HEK293T (cell line): ENCODE results near the gene STAT1.
A peak's percentile ranks its signal among the peaks of the same experiment; 100 is the strongest.

Experiments
- CTCF ChIA-PET: fragments of 350-600 bp; formaldehyde crosslinking; extraction: SDS; loops from one replicate; lab custom pipeline; 2021; ENCODE audit warnings: antibody characterized with exemption, inconsistent platforms; lab: Yijun Ruan, JAX
- POLR2A ChIA-PET: fragments of 350-600 bp; formaldehyde crosslinking; extraction: SDS; loops from one replicate; lab custom pipeline; 2020; ENCODE audit warnings: antibody characterized with exemption, inconsistent platforms; lab: Yijun Ruan, JAX
- DNase-seq: peaks from one replicate; pipeline ENCODE4 v3.0.0; 2012; ENCODE audit warnings: mixed read lengths; ENCODE audit errors: extremely low spot score
- ARNT ChIP-seq: fragments of 450-650 bp; IDR thresholded peaks from 2 replicates; pipeline ENCODE4 v1.6.1; 2017; ENCODE audit warnings: mild to moderate bottlenecking
- BHLHE40 ChIP-seq: fragments of 450-650 bp; IDR thresholded peaks from 2 replicates; pipeline ENCODE4 v1.6.1; 2016; ENCODE audit warnings: mild to moderate bottlenecking, moderate library complexity, borderline replicate concordance
- CTBP1 ChIP-seq: fragments of 450-650 bp; IDR thresholded peaks from 2 replicates; pipeline ENCODE4 v1.6.1; 2016; ENCODE audit warnings: borderline replicate concordance
- ELF4 ChIP-seq: fragments of 450-650 bp; IDR thresholded peaks from 2 replicates; pipeline ENCODE4 v1.6.1; 2017; ENCODE audit warnings: antibody characterized with exemption
- FOXA1 ChIP-seq: fragments of 450-650 bp; IDR thresholded peaks from 2 replicates; pipeline ENCODE4 v1.6.1; 2016; ENCODE audit warnings: mild to moderate bottlenecking
- FOXK2 ChIP-seq: fragments of 450-650 bp; IDR thresholded peaks from 2 replicates; pipeline ENCODE4 v1.6.1; 2016; ENCODE audit warnings: mild to moderate bottlenecking
- FOXM1 ChIP-seq: fragments of 450-650 bp; IDR thresholded peaks from 2 replicates; pipeline ENCODE4 v1.6.1; 2017; ENCODE audit warnings: mild to moderate bottlenecking, borderline replicate concordance
- HDGF ChIP-seq: fragments of 450-650 bp; IDR thresholded peaks from 2 replicates; pipeline ENCODE4 v1.6.1; 2017; ENCODE audit warnings: antibody characterized with exemption, borderline replicate concordance
- L3MBTL2 ChIP-seq: fragments of 450-650 bp; conservative IDR thresholded peaks from 2 replicates; pipeline ENCODE4 v1.6.1; 2016; ENCODE audit warnings: mild to moderate bottlenecking
- LEF1 ChIP-seq: fragments of 450-650 bp; IDR thresholded peaks from 2 replicates; pipeline ENCODE4 v1.6.1; 2017; ENCODE audit warnings: mild to moderate bottlenecking, borderline replicate concordance
- NFRKB ChIP-seq: fragments of 450-650 bp; IDR thresholded peaks from 2 replicates; pipeline ENCODE4 v1.6.1; 2016; ENCODE audit warnings: mild to moderate bottlenecking, moderate library complexity
- SP1 ChIP-seq: fragments of 450-650 bp; IDR thresholded peaks from 2 replicates; pipeline ENCODE4 v1.6.1; 2017
- SUZ12 ChIP-seq: fragments of 450-650 bp; IDR thresholded peaks from 2 replicates; pipeline ENCODE4 v1.6.1; 2016; ENCODE audit warnings: mild to moderate bottlenecking
- TARDBP ChIP-seq: fragments of 450-650 bp; IDR thresholded peaks from 2 replicates; pipeline ENCODE4 v1.6.1; 2016
- ZNF384 ChIP-seq: fragments of 450-650 bp; IDR thresholded peaks from 2 replicates; pipeline ENCODE4 v1.6.1; 2016
- TF ChIP-seq, protein P1 (sequence below): fragments of 450-650 bp; IDR thresholded peaks from 2 replicates; pipeline ENCODE4 v1.6.1; 2016

The STAT1 gene

DNA sequence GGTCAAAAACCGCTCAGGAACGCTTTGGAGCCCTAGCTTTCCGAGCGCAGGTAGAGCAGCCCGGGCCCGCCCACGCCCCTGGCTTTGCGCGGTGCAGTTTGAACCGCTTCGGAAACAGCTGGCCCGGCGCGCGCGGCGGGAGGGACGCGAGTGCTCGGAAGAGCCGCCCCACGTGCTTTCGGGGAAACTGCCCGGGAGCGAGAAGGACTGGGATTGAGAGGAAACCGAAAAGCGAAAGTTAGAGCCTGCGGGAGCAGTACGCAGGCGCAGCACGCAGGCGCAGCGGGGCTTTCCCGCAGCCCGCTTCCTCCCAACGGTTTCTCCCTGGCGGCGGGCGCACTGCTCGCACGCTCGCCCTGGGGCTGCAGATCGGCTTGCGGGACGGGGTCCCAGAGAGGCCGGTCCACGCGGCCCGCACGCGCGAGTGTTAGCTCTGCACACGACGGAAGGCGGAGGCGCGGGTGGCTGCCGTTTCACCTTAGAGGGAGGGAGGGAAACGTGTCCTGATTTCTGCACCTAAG lies 6.3 kb upstream of the STAT1 start:
- ChIA-PET CTCF (interaction anchor here (0.6 kb wide), 1 partner anchor 601 kb away, joined by 3 read pairs; no protein-coding TSS in a partner anchor), POLR2A (interaction anchor here (1.1 to 1.6 kb wide), 3 partner anchors 12 to 161 kb away, joined by 3 to 4 read pairs (median 3); no protein-coding TSS in a partner anchor)
- DNase-seq: peak; percentile 96
- peak; percentile 75; the same call in 1 of the 2 replicates for TF ChIP-seq CTBP1
- TF ChIP-seq BHLHE40: no peak
- no peak for TF ChIP-seq LEF1
- TF ChIP-seq ARNT: peak; percentile 83
- peak; percentile 94 for TF ChIP-seq L3MBTL2
- TF ChIP-seq NFRKB: peak; percentile 80
- TF ChIP-seq ELF4: peak; percentile 54; the same call in 1 of the 2 replicates

DNA sequence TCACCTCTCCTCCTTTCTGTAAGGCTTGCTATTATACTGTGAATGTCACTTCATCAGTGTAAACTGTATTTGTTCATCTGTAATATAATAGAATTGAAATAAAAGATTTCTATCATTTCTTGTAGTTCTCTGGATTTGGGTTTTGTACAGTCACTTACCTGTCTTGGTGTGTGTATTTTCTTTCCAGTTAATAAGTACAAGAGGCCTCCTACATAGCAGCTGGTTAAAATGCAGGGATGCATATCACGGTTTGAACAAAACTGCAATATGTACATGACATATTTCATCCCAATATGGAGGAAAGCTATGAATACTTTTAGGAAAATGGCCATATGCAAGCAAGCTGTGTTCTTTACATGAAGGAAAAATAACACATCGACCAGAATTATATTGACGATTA lies 5.4 kb upstream of the STAT1 start:
- ChIA-PET CTCF (no interaction called here), POLR2A (interaction anchor here (1.1 to 1.6 kb wide), 2 partner anchors 138 to 160 kb away, joined by 3 read pairs; no protein-coding TSS in a partner anchor)
- no peak for TF ChIP-seq CTBP1
- no peak for TF ChIP-seq ARNT
- no peak for TF ChIP-seq L3MBTL2
- no peak for TF ChIP-seq HDGF
- no peak for TF ChIP-seq SUZ12
- DNase-seq: no peak

DNA sequence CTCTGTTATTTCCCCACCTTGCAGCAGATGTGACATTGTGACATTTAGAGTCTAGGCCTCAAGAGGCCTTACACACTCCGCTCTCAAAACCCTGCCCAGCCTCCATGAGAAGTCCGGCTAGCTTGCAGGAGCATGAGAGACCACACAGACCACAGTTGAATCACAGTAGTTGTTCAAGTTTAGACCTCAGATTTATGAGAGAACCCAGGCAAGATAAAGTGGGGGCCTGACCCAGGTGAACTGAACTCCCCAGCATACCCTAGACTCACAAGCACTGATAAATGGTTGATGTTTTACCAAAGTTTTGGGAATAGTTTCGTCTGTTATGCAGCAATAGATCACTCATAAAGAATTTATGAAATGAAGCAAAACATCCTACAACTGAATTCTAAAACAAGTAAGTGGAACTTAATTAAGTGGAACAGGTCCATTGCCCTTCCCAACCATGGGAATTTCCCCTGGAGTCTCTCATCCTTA lies 4.7 kb upstream of the STAT1 start:
- ChIA-PET POLR2A (no interaction called here), CTCF (no interaction called here)
- DNase-seq: no peak
- TF ChIP-seq SUZ12 (no peak), FOXA1 (no peak), FOXM1 (no peak), TARDBP (no peak), FOXK2 (no peak), ELF4 (no peak), HDGF (no peak), LEF1 (no peak), SP1 (no peak), ZNF384 (no peak), L3MBTL2 (no peak), BHLHE40 (no peak), NFRKB (no peak)
- TF ChIP-seq, protein P1, sequence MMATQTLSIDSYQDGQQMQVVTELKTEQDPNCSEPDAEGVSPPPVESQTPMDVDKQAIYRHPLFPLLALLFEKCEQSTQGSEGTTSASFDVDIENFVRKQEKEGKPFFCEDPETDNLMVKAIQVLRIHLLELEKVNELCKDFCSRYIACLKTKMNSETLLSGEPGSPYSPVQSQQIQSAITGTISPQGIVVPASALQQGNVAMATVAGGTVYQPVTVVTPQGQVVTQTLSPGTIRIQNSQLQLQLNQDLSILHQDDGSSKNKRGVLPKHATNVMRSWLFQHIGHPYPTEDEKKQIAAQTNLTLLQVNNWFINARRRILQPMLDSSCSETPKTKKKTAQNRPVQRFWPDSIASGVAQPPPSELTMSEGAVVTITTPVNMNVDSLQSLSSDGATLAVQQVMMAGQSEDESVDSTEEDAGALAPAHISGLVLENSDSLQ: no peak

DNA sequence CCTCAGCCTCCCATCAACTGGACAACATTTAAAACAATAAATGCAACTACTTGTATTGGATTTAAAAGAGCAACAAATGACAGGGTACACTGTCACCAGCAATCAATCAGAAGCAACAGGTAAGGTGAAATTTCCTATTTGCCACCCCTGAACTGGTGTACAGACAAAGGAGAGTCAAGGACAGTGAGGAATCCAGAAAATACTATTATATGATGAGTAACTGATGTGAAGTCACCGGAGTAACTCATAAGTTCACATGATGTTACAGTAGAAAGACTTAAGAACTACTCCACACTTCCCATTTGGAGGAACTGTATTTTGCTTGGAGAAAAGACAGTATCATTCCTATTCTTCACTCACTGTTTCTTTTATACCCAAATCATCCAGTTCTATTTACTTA lies 4.1 kb upstream of the STAT1 start:
- ChIA-PET POLR2A (no interaction called here), CTCF (no interaction called here)
- DNase-seq: no peak
- TF ChIP-seq L3MBTL2 (no peak), HDGF (no peak), FOXA1 (no peak), BHLHE40 (no peak), FOXM1 (no peak), CTBP1 (no peak), ARNT (no peak), ZNF384 (no peak), LEF1 (no peak), NFRKB (no peak), FOXK2 (no peak), SP1 (no peak), ELF4 (no peak), SUZ12 (no peak), TARDBP (no peak)
- TF ChIP-seq, protein P1: no peak

DNA sequence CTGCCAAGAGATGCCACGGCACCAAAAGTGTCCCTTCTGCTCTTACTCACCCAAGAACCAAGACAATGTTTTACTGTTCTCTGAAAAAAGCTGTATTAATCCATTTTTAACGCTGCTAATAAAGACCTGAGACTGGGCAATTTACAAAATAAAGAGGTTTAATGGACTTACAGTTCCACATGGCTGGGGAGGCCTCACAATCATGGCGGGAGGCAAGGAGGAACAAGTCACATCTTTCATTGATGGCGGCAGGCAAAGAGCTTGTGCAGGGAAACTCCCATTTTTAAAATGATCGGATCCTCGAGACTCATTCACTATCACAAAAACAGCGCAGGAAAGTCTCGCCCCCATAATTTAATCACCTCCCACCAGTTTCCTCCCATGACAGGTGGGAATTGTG lies 1.9 kb upstream of the STAT1 start:
- POLR2A ChIA-PET: no interaction called here
- no peak for DNase-seq
- TF ChIP-seq ARNT: no peak
- no peak for TF ChIP-seq FOXA1
- TF ChIP-seq LEF1: no peak
- TF ChIP-seq, protein P1: no peak
- no peak for TF ChIP-seq SUZ12
- TF ChIP-seq SP1: no peak
- no peak for TF ChIP-seq BHLHE40
- TF ChIP-seq FOXK2: no peak
- no peak for TF ChIP-seq L3MBTL2
- no peak for TF ChIP-seq CTBP1
- TF ChIP-seq ZNF384: no peak
- TF ChIP-seq NFRKB: no peak
- TF ChIP-seq ELF4: no peak
- no peak for TF ChIP-seq FOXM1
- TF ChIP-seq TARDBP: no peak
- no peak for TF ChIP-seq HDGF
- CTCF ChIA-PET: no interaction called here

DNA sequence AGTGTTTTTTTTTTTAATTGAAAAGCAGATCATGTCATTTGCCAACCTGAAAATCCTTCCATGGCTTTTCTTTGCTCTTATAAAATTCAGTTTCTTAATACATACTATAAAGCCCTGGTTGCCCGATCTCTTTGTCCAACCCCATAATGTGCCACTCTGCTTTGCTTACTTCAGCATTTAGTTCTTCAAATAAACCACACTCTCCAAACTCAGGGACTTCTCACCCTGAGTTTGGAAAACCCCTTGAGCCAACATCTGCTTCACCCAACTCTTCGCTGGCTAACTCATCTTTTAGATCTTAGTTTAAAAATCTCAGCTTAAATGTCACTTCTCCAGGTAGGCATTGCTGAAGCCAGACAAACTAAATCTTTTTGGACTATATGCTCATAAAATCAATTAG lies 1.3 kb upstream of the STAT1 start:
- DNase-seq: no peak
- POLR2A ChIA-PET: no interaction called here
- TF ChIP-seq SP1: no peak
- no peak for TF ChIP-seq FOXA1
- no peak for TF ChIP-seq L3MBTL2
- TF ChIP-seq ARNT: no peak
- CTCF ChIA-PET: no interaction called here
